Esophagus muscularis mucosa (tissue), 3 donors: ENCODE measurements around the gene EXOC7.

Experiments used
- POLR2A ChIP-seq: fragments of 450-650 bp; IDR thresholded peaks from one replicate; pipeline ENCODE4 v1.6.1; 2017; ENCODE audit warnings: antibody characterized with exemption, moderate library complexity, mild to moderate bottlenecking, low read depth
- TF ChIP-seq, protein P1 (sequence below), 3 experiments: fragments of 200-600 bp in 2 of 3; fragments of 450-650 bp in 1 of 3; sonication (generic) in 2 of 3; IDR thresholded peaks; one replicate each; pipeline ENCODE4 v1.5.1; 2017 to 2019; ENCODE audit warnings: antibody characterized with exemption in 3 of 3, mild to moderate bottlenecking in 2 of 3, moderate library complexity in 1 of 3

DNA sequence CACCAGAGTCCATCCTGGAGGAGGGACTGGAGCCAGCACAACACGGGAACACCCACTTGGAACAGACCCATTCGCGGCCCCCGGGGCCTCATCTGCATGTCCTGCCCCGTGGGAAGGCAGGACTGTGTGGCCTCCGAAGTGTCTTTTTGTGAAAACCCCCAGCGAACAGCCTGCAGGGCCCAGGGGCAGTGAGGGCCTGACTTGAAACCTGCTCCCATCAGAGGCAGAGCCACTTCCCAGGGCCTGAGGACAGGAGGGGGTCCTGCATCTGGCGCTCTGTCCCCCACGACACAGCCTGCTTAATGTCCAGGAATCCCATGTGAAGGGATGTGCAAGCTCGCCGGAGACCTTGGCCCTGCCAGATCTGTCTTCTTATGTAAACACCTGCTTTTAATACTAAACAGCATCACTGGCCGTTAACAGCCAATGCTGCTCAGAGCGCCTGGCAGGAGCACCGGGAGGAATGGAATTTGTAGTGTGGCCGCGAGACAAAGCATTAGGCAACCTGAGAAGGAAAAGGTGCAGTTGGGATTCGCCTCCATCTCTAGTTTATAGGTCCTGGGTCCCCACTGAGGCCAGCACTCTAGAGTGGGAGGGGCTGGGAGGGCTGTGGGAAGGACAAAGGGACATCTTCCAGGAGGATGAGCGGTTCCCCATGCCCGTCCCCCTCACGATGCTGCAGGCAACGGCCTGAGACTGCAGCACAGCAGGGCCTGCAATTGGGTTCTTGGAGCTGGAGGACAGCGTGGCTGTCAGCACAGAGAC is 66.9 kb downstream of the EXOC7 start:
- no peak for TF ChIP-seq POLR2A
- TF ChIP-seq, protein P1, sequence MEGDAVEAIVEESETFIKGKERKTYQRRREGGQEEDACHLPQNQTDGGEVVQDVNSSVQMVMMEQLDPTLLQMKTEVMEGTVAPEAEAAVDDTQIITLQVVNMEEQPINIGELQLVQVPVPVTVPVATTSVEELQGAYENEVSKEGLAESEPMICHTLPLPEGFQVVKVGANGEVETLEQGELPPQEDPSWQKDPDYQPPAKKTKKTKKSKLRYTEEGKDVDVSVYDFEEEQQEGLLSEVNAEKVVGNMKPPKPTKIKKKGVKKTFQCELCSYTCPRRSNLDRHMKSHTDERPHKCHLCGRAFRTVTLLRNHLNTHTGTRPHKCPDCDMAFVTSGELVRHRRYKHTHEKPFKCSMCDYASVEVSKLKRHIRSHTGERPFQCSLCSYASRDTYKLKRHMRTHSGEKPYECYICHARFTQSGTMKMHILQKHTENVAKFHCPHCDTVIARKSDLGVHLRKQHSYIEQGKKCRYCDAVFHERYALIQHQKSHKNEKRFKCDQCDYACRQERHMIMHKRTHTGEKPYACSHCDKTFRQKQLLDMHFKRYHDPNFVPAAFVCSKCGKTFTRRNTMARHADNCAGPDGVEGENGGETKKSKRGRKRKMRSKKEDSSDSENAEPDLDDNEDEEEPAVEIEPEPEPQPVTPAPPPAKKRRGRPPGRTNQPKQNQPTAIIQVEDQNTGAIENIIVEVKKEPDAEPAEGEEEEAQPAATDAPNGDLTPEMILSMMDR (IDR thresholded peaks at IDR 0.05): no peak
